ENCODE measurements around the gene RANBP9. TPM values are rescaled to one million over a fixed set of nuclear protein-coding genes. Genes with fewer than 3 reads are reported as not detected.

Gene RANBP9
- polyA plus RNA-seq (ENCODE audit: insufficient read length in 10 of 10) = 10 to 100 TPM; 26.8 to 36.7 (median 30.2) TPM
- long read RNA-seq, donor 1, partial matches to known transcripts = 0 of 2 reads
- long read RNA-seq, donor 1, other reads (novel, unspliced or antisense) = 0 of 2 reads
- long read RNA-seq, donor 2, partial matches to known transcripts = 0 of 3 reads
- long read RNA-seq, donor 2, other reads (novel, unspliced or antisense) = 0 of 3 reads
- long read RNA-seq, donor 3 = 0 reads
- long read RNA-seq, donor 4, partial matches to known transcripts = 0 of 3 reads
- long read RNA-seq, donor 4, other reads (novel, unspliced or antisense) = 0 of 3 reads
- long read RNA-seq, donor 5, partial matches to known transcripts = 7 of 11 reads
- long read RNA-seq, donor 5, other reads (novel, unspliced or antisense) = 0 of 11 reads
- long read RNA-seq, donor 6, partial matches to known transcripts = 0 of 4 reads
- long read RNA-seq, donor 6, other reads (novel, unspliced or antisense) = 0 of 4 reads
- long read RNA-seq, donor 7, partial matches to known transcripts = 0 of 3 reads
- long read RNA-seq, donor 7, other reads (novel, unspliced or antisense) = 0 of 3 reads
- long read RNA-seq, donor 8, partial matches to known transcripts = 0 of 1 reads
- long read RNA-seq, donor 8, other reads (novel, unspliced or antisense) = 0 of 1 reads
- long read RNA-seq, donor 9 = 0 reads

DNA sequence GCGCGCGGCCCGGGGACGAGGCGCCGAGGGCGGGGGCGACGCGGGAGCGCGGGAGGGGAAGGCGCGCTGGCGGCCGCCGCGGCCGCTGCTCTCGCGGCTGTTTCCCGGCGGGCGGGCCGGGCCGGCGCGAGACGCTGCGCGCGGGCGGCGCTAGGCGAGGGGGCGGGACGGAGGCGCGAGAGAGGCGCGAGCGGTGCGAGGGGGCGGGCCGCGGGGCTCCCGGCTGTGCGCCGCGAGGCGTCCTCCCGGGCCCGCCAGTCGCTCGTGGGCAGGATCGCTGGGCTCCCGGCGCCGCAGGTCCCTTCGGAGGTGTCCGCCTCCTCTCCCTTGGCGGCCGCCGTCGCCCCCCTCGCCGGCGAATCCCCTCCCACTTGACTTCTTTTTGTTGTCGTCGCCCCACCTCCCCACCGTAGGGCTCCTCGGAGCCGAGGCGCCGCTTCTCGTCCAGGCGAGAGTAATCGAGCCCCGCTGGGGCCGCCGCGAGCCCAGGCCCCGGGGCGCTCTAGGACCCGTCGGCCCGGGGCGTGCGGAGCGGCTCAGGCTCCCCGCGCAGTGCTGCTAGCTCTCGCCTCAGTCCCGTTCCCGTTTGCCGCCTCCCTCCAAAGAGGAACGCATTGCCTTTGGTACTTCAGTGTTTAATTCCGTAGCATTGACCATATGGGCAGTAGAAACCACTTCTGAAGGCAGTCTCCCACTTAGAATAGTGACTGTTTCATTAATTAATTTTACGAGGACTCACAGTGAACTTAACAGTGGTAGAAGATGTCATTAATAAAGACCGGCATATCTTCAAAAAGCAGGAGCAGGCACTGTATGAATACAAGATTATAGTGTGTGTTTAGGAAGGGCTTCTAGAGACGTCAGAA lies at the start of gene RANBP9:
Gene RANBP9 (minus strand): TSS at position 103 of the 866 bp plus-strand sequence. CDS start 330 bp downstream, outside the sequence.
- DNase-seq = peak; percentile 91 to 98 (median 93)

DNA sequence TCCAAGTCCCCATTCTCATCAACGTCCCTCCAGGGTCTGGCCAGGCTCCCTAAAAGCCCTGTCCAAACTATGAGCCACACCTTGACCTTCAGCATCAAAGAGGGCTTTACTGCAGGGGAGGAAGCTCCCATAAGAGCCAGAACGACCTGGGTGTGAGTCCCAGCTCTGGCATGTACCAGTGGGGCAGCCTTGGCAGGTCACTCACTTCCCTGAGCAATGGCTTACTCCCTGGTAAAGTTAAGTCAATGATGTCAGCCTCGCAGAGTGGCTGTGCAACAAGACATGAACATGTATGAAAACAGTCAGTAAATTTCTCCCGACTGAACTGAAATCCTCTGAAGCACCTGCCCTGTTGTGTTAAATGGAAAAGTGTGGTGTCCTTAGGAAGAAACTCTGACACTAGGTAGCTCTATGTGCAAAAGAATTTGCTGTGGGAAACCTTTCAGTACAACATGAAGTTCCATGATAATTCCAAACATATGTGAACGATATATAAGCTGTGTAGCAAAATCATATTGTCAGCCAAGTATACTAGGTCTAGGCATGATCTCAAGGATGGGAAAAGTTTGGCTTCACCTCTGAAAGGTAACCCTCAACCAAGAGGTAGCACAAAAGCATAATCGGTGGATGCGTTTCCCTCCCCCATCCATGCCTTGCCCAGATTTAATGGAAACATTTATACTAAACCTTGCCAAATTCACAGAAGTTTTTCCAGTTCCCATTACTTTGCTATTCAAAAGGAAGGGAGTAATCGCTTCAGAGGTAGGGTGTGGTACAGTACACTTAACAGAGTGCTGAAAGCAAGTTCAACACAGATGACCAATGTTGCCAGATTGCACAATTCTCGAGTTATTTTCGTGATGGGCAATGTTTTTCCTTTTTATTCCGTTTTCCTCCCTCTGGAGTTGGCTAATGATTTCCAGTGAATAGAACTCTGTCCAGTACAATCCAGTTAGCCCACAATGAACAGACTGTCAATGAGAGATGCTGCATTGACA lies 49.0 kb upstream of the RANBP9 start:
- peak; percentile 70 to 88 (median 75) for DNase-seq

DNA sequence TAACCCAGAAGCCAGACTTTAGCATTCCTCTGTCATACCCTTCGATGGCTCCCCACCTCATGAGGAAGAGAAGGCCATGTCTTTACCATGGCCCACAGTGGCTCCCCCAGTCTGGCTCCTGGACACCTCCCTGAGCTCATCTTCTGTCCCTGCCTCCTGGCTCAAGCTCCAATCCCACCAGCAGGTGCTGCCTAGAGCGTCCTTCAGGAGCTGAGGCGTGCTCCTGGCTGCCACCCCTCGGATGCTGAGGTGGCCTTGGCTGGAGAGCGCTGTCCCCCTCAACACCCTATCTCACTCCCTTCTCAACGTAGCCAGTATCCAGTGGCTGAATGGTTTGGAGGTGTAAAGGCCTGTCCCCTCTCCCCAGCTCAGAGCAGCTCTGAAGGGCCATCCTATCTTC lies 47.4 kb upstream of the RANBP9 start:
- no peak for DNase-seq

DNA sequence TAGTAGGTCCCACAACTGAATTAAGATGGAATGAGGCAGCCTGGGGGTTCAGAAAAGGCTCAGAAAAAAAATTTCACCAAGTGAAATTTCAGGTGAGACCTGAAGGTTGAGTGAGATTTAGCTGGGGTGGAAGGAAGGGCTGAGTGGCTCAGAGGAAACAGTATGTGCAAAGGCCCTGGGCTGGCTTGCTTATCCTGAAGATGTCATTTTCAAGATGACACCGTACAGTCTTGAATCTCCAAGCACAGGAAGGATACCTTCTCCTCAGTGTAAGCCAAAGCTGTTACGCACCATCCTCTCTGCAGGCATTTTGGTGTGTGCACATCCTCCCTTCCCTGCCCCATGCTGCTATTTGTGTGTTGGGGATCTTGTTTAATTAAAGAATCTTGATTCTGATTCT lies 43.0 kb upstream of the RANBP9 start:
- DNase-seq = no peak

DNA sequence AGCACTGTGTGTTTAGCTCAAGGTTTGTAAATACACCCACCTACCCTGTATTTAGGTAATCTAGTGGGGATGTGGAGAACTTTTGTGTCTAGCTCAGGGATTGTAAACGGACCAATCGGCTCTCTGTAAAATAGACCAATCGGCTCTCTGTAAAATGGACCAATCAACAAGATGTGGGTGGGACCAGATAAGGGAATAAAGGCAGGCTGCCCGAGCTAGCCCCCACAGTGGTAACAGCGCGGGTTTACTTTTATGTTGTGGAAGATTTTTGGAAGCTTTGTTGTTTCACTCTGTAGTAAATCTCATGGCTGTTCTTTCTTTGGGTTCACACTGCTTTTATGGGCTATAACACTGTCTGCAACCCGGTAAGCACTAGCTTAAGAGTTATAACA lies 32.1 kb upstream of the RANBP9 start:
- DNase-seq = no peak

DNA sequence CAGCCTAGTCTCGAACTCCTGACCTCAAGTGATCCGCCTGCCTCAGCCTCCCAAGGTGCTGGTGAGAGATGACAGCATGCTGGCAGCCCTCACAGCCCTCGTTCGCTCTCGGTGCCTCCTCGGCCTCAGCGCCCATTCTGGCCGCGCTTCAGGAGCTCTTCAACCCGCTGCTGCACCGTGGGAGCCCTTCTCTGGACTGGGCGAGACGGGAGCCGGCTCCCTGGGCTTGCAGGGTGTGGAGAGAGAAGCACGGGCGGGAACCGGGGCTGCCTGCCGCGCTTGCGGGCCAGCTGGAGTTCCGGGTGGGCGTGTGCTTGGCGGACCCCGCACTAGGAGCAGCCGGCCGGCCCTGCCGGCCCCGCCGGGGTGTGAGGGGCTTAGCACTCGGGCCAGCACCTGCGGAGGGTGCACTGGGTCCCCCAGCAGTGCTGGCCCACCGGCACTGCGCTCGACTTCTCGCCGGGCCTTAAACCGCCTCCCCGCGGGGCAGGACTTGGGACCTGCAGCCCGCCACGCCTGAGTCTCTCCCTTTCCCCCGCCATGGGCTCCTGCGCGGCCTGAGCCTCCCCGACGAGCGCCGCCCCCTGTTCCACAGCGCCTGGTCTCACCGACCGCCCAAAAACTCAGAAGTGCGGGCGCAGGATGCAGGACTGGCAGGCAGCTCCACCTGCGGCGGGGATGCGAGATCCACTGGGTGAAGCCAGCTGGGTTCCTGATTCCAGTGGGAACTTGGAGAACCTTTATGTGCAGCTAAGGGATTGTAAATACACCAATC lies 31.5 kb upstream of the RANBP9 start:
- DNase-seq = peak in 1 of 3 donors; percentile 31

DNA sequence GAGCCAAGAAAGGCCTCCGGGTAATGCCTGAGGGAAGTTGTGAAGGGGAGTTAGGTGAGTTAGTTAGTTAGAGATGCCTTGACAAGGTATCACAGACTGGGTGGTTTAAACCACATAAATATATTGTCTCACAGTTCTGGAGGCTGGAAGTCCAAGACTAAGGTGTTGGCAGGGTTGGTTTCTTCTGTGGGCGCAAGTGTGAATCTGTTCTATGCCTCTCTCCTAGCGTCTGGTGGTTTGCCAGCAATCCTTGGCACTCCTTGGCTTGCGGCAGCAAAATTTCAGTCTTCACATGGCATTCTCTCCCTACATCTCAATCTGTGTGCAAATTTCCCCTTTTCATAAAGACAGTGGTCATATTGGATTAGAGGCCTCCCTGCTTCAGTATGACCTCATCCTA lies 29.7 kb upstream of the RANBP9 start:
- DNase-seq = no peak

DNA sequence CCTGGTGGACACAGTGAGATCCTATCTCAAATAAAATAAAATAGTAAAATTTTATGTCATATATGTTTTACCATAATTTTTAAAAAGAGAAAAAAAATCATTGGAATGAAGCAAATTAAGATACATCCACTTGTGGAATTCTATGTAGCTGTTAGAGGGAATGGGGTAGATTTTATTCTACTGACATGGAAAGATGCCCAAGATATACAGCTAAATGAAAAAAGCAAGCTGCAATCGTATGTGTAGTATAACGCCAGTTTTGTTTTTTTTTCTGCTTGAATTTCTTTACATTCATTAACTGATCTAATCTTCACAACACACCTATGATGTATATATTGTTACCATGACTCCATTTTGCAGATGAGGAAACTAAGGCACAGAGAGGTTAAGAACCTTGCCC lies 23.4 kb upstream of the RANBP9 start:
- DNase-seq = no peak

DNA sequence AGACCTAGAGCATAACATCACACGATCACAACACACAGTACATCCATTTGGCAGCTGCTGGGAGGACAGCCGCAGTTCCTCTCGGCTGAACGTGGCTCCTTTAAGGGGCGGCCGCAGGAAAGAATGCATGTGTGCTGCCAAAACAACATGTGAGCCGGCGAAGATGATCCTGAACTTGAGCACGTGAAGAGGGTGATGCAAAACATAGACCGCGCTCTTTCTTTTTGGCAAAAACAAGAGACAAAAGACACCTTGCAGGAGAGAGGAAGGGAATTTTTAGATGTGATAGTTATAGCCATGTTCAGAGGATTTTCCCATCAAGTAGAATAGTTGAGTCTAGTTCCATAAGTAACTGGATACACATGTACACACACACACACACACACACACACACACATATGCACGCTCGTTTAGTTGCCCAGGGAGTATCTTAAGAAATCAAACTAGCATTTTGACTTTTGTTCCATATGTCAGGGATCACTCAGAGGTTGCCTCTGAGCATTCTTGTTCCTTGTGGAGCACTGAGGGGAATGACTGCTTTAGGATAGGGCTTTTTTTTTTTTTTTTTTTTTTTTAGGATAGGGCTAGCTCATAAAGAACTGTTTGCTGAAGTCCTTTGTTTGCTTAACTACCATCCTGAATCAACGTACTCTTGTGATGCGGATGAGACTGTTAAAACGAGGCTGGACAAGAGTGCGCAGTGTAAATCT lies 21.7 kb upstream of the RANBP9 start:
- peak; percentile 86 to 95 (median 94) for DNase-seq

DNA sequence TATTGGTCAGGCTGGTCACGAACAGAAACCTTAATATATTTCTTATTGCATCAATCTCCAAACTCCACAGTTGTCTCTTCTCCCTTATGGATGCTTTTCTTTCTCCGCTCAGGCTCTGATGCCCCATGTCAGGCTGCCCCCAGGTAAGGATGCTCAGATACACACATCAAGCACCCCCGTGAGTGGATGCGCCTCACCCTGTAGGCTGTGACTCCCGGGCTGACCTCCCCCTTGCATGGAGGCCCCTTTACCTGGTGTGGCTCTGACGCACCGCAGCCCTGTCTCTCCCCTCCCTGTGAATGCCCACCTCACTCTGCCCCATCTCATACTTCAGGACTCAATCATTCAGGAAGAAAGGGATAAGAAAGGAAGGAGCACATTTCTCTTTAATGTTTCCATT lies 19.1 kb upstream of the RANBP9 start:
- no peak for DNase-seq

DNA sequence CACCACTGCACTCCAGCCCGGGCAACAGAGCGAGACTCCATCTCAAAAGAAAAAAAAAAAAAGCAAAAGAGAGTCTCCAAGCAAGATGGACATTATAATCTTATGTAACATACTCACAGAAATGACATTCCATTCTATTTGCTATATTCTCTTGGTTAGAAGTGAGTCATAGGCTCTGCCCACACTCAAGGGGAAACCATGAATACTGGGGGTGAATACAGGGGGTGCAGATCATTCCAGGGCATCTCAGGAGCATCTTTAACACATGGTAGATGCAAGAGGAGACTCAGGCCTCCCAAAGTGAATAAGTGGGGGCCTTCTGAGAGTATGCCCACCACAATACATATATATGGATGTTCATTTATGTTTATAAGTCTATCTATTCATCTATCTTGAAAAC lies 18.3 kb upstream of the RANBP9 start:
- DNase-seq = peak in 1 of 3 donors; percentile 45

DNA sequence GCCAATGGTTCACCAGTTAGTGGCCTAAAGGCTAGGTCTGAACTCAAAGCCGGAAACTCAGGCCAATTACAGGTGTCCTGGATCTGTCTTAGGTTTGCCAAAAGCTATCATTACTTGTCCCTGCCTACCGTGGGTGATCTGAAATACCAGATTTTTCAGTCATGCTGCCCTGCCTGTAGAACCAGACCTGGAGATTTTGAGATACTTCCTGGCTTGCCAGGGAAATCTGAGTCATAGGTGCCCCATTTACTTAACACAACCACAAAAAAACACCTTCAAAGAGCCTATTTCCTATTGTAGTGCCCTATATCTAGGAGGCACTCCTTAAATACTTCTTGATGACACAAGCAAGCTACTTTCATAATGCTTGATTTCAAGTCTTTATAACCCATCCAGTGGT lies 13.9 kb upstream of the RANBP9 start:
- DNase-seq = no peak

DNA sequence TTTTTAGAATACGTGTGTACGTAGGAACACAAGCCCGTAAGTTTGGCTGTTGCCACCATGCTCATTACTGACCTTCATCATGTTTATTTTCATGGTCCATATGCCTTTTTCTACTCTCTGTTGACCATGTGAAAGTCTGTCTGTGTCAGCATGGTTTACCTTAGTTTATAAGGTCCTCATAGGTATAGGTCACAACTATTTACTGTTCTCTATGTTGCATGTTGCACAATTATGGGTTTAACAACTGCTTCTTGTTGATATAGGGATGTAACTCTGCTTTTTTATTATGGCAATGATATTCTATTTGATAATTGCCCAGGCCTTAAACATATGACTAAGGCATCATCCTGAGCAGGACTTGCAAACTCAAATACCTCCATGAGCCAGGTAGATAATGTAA lies 13.4 kb upstream of the RANBP9 start:
- DNase-seq = no peak

DNA sequence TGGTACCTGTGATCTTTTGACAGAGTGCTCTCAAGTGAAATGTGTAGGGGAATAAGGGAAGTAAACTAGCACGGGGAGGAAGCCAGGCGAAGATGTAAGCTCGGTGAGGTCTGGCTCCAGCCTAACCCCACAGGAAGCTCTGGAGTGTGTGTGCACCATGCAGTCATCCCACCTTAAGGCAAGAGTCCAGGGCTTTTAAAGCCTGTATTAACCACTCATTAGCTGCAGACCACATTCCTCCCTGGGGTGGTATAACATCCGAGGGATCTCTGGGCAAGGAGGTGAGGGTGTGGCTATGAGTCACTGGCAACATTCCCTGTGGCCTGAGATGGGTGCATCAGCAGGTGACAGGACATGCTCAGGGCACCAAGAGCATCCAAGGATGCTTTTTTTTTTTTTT lies 12.5 kb upstream of the RANBP9 start:
- no peak for DNase-seq

DNA sequence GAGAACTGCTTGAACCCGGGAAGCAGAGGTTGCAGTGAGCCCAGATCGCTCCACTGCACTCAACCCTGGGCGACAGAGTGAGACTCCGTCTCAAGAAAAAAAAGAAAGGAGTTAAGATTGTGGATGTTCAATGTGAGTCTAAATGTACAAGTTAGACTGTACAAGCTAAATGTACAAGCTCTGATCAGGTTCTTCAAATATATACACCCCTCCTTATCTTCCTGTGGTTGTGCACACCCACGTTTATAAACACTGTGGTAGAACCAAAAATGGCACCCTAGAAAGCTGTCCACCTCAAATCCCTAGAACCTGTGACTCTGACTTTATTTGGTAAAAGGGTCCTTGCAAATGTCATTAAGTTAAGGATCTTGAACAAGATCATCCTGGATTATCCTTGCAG lies 11.2 kb upstream of the RANBP9 start:
- no peak for DNase-seq

DNA sequence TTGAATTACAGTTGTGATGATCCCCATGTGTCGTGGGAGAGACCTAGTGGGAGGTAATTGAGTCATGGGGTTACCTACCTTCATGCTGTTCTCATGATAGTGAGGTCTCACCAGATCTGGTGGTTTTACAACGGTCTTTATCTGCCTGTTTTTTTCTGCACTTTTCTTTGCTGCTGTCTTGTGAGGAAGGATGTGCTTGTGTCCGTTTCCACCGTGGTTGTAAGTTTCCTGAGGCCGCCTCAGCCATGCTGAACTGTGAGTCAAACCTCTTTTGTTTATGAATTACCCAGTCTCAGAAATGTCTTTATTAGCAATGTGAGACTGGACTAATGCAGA lies 6.5 kb upstream of the RANBP9 start:
- no peak for DNase-seq

DNA sequence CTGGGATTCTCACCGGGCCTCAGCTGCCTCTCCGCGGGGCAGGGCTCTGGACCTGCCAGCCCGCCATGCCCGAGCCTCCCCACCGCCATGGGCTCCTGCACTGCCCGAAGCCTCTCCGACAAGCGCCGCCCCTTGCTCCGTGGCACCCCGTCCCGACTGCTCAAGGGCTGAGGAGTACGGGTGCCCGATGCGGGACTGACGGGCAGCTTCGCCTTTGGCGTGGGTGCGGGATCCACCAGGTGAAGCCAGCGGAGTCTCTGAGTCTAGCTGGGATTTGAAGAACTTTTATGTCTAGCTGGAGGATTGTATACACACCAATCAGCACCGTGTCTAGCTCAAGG lies 5.3 kb upstream of the RANBP9 start:
- DNase-seq = no peak

DNA sequence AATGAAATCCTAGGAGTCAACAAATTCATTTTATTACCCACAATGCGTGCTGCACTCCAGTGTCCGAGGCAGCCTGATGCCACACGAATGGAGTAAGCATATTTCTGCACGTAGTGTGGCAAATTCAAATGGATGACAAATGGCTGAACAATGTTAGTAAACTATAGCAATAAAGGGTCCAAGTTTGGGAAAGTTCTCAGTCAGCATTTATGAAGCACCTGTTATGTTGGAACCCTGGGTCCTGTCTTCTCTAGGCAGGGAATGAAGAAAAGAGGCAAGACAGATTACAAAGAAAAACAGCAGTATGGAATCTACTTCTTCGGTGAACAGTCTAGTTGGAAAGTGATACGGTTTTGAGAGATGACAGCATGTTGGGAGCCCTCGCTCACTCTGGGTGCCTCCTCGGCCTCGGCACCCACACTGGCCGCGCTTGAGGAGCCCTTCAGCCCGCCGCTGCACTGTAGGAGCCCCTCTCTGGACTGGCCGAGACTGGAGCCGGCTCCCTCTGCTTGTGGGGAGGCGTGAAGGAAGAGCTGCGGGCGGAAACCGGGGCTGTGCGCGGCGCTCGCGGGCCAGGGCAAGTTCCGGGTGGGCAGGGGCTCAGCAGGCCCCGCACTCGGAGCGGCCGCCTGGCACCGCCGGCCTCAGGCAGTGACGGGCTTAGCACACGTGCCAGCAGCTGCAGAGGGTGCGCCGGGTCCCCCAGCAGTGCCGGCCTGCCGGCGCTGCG lies 4.8 kb upstream of the RANBP9 start:
- no peak for DNase-seq

DNA sequence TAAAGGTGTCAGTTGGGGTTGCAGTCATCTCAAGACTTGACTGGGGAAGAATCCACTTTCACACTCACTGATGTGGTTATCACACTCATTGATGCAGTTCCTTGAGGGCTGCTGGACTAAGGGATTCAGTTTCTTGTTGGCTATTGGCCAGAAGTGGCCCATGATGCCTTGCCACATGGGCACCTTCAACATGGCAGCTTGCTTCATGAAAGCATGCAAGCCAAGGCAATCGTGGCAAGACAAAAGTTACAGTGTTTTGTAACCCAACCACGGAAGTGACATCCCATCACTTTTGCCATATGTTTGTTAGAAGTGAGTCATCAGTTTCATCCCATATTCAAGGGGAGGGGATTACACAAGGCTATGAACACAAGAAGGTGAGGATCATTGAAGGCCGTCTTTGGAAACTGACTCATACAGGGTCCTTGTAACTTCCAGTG lies 3.8 kb upstream of the RANBP9 start:
- no peak for DNase-seq

Measured in muscle of back (tissue), 13 donors.